NOMO-1 (cell line): ENCODE measurements around the gene AGER.
"Not testable (repeated sequence)": the region's sequence is repeated elsewhere in the genome, so short reads cannot be mapped to it uniquely, and the experiment has no call there.

Source experiments
- DNase-seq, 2 experiments: peaks; one replicate each; lab custom pipeline; 2025; ENCODE audit not compliant: unreplicated experiment in 2 of 2; lab: John Stamatoyannopoulos, UW

AGER gene

GRCh38 chr6:32184084-32184640, at the start of gene AGER:
Gene AGER, minus strand, starts transcription at chr6:32184253. Its CDS starts 31 bp downstream, at chr6:32184222.
- DNase-seq = no peak

DNA sequence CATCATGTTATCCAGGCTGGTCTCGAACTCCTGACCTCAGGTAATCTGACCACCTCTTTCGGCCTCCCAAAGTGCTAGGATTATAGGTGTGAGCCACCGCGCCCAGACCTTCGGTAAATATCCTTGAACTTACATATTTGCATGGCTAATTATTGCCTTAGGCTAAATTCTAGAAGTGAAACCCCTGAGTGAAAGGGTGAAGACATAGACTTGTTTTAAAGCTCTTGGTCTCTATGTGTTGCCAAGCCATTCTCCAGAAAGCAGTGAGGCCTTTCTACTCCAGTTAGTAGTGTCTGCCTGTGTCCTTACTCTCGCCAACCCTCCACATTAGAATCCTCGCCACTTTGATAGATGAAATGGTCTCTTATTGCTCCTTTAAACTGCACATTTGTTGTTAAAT, 42.4 kb upstream of the AGER start:
- no peak for DNase-seq

DNA sequence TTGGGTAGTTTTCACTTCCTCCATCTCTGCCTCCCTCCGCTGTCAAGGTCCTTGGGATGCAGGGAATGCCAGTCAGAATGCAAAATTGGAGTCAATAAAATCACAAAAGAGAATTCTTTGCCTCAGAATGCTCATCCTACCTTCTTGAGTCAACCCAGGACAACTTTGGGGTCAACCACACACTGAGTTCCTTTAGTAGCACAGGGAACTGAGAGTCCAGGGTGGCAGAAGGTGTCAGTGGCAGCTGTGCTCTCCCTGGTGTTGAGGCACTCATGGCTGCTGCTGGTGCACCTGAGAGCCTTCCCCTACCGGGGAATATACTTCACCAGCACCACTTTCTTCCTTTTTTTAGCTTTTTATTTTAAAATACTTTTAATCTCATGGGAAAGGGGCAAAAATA, 40.6 kb upstream of the AGER start:
- DNase-seq = no peak

- DNase-seq = no peak
Measured at GRCh38 chr6:32223258-32224235, 39.5 kb upstream of the AGER start, which contains the start of gene NOTCH4. Gene NOTCH4, minus strand, starts transcription at chr6:32224067. Its CDS starts 139 bp downstream, at chr6:32223928.

GRCh38 chr6:32222333-32223230, 38.5 kb upstream of the AGER start:
- peak in 1 of 2 experiments; percentile 14 for DNase-seq

DNA sequence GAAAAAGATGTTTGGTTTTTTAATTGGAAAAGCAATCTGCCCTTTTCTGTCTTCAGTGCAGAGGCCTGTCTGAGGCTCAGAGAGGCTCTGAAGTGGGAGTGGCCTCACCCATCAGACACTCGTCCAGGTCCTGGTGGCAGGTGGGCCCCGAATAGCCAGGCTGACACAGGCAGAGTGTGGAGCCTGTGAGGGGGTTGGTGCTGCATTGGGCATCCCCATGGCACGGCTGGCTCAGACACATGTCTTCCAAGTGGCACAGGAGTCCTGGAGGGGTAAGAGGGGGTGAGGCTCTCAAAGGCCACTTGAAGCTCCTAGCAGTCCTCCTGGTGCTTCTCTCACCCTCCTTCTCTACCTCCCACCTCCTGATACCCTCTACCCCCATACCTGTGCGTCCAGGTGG, 36.0 kb upstream of the AGER start:
- no peak for DNase-seq

DNA sequence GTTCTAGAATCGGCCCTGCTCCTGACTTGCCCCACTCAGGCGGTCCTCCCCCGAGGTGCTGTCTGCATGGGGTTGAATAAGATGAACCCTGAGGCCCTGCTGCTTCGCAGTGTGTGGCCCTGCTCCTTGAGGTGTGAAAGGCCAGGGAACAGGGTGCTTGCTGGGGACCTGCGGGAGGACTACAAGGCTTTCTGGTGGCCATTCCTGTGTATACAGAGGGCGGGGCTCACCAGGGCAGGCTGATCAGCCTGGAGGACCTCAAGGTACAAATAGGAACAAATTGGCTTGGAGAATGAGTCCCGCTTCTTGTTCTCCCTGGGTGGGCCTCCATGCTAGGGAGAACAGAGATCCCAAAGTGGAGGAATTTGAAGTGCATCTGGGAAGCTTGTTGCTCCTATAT, 34.1 kb upstream of the AGER start:
- DNase-seq = no peak

GRCh38 chr6:32216998-32217397, 32.9 kb upstream of the AGER start:
- no peak for DNase-seq

- no peak for DNase-seq
Measured at GRCh38 chr6:32216285-32216684, 32.2 kb upstream of the AGER start.

DNA sequence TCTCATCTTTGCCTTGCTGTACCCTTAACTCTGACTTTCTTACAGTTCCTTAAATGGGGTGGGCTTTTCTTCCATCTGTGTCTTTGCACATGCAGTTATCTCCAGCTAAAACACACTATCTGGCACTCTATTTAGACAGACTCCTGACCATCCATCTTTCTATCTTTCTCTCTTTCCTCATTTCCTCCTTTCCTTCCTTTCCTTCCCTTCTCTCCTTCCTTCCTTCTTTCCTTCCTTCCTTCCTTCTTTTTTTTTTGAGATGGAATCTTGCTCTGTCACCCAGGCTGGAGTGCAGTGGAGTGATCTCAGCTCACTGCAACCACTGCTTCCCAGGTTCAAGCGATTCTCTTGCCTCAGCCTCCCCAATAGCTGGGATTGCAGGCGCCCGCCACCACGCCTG, 31.6 kb upstream of the AGER start:
- DNase-seq = no peak

DNA sequence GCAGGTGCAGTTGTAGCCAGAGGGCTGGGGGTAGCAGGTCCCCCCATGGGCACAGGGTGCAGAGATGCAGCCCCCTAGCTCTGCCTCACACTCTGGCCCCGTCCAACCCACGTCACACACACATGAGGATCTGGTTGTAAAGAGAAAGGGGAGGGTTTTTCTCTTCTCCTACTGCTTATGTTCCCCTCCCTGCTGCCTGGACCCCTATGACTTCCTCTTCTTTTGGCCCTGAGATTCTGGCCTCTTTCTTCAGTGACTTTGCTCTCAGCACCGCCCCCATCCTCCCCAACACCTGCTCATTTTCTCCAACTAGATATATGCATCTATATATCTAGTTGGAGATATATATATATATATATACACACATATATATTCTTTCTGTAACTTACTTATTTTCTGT, 30.1 kb upstream of the AGER start:
- DNase-seq = peak in 1 of 2 experiments; percentile 14

GRCh38 chr6:32213649-32214048, 29.6 kb upstream of the AGER start:
- no peak for DNase-seq

DNA sequence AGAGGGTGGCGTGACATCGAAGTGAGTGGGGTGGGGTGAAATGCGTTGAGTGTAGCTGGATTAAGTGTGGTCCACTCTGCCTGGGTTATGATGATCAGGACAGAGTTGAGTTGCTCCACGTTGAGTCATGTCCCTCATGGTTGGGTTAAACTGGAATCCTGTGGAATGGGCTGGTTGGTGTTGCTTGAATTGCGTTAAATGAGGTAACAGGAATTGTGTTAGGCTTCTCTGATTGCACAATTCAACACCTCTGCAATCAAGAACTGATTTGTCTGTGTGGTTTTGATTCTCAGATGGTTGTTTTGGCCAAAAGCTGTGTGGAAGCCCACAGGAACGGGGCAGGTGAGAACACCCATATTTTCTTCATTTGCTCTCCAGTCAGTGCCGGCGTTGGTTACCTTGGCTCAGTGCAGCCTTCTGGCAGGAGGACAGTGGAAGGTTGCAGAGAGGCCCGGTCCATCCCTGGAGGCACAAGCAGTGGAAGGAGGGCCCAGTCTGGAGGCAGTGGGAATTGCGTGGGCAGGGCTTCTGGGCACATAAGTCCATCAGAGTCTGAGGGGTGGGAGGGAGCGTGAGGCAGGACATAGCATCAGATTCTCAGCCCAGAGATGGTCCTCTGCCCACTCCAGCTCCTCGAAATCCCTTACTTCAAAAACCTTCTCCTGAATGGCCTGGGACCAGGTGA, 28.2 kb upstream of the AGER start:
- DNase-seq = no peak

DNA sequence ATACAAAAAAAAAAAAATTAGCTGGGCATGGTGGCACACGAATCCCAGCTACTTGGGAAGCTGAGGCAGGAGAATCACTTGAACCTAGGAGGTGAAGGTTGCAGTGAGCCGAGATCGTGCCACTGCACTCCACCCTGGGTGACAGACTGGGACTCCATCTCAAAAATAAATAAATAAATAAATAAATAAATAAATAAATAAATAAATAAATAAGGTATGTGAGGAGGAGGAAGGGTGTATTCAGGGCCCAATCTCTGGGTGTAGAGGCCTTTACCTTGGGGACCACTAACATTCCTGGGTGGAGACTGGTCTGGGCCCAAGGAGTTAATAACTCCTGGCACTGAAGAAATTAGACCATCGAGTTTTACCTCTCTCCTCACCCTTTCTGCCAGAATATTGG, 27.4 kb upstream of the AGER start:
- not testable (repeated sequence) for DNase-seq

DNA sequence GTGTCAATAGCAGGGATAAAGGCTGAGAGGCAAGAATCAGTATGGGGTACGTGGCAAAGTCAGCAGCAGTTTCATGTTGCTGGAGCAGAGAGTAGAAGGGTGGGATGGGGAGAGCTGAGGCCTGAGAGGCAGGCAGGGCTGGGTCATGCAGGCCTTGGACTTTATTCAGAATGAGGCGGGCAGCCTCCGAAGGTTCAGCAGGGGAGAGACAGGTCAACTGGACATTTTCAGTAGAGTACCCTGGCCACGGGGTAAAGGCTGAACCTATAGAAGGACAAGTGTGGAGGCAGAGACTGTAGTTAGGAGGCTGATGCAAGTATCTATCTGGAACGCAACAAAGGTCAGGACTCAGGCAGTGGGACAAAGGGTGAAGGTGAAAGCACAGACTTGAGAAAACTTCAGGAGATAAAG, 26.1 kb upstream of the AGER start:
- DNase-seq = no peak

GRCh38 chr6:32208996-32209395, 24.9 kb upstream of the AGER start:
- no peak for DNase-seq

GRCh38 chr6:32204268-32204715, 20.2 kb upstream of the AGER start:
- no peak for DNase-seq

DNA sequence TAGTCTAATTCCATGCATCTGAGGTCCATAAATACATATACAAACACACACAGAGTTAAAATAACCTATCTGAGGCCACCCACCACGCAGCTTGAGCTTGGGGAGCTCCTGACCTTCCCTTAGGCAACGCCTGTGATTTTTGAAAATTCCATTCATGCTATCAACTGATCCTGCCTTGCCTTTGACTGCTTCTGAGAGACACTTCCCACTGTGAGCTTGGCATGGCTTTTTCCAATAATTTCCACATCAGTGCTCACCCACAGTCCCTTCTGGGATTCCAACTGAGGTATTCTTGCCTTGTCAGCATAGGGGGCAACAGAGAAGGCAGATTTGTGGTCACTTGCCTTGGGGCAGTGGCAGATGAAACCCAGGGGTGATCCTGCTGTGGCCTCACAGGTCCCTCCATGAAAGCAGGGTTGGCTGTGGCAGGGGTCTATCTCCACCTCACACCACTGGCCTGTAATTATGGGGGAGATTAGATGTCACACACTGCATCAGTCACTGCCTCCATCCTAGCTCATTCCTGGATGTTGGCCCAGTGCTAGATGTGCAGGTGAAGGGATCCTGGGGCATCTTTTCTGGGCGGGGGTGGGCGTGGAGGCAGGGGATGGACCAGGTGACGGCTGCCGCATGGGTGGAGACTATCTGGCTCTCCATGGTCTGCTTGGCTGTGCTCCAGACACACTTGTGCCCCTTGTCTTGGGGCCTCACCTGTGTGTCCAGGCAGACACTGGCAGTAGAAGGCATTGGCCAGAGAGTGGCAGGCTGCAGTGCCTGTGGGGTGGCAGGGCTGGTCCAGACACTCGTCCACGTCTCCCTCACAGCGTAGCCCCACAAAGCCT, 19.6 kb upstream of the AGER start:
- no peak for DNase-seq

- no peak for DNase-seq
Measured at GRCh38 chr6:32202186-32202585, 18.1 kb upstream of the AGER start.
